Sigmoid colon (tissue), 4 donors: ENCODE measurements around the gene EIF1B.

Source experiments
- CTCF ChIP-seq, 4 experiments: fragments of 450-650 bp in 3 of 4; fragments of 200-600 bp in 1 of 4; IDR thresholded peaks; one replicate each; pipeline ENCODE4 v1.5.1; 2016 to 2019; ENCODE audit warnings: antibody characterized with exemption in 4 of 4, mild to moderate bottlenecking in 3 of 4, moderate library complexity in 2 of 4
- EP300 ChIP-seq, 4 donors: sonication (generic); formaldehyde crosslinking; IDR thresholded peaks; one replicate each; pipeline ENCODE4 v1.6.1; 2017; ENCODE audit warnings: antibody characterized with exemption in 4 of 4
- POLR2A ChIP-seq, 2 donors: fragments of 450-650 bp; IDR thresholded peaks; one replicate each; pipeline ENCODE4 v1.6.1; 2016; ENCODE audit warnings: antibody characterized with exemption in 2 of 2, mild to moderate bottlenecking in 2 of 2, moderate library complexity in 2 of 2
- POLR2AphosphoS5 ChIP-seq, 4 donors: sonication (generic); formaldehyde crosslinking; IDR thresholded peaks; one replicate each; pipeline ENCODE4 v1.6.1; 2017; ENCODE audit warnings: antibody characterized with exemption in 4 of 4

GRCh38 chr3:40333852-40334251 lies 24.3 kb downstream of the EIF1B start:
- TF ChIP-seq CTCF (IDR thresholded peaks at IDR 0.05), result no peak
- no peak for TF ChIP-seq POLR2AphosphoS5 (IDR thresholded peaks at IDR 0.05)
- no peak for TF ChIP-seq POLR2A (IDR thresholded peaks at IDR 0.05)
- TF ChIP-seq EP300 (IDR thresholded peaks at IDR 0.05), result no peak
